Transverse colon (tissue), 4 donors: ENCODE results near the gene SYNE2. TPM values are rescaled to one million over a fixed set of nuclear protein-coding genes. Genes with fewer than 3 reads are reported as not detected.

Experiments used
- DNase-seq: peaks from one replicate; pipeline ENCODE4 v3.0.0-alpha.2; 2019
- H3K27ac ChIP-seq, 4 donors: fragments of 200-600 bp; sonication (generic); 2 replicates each; pipeline ENCODE4 v1.5.1; 2016 to 2018; ENCODE audit warnings: inconsistent platforms in 4 of 4
- H3K27me3 ChIP-seq: fragments of 200-600 bp; sonication (generic); 2 replicates; pipeline ENCODE4 v1.5.1; 2017; ENCODE audit warnings: inconsistent platforms
- H3K36me3 ChIP-seq, 4 donors: fragments of 200-600 bp; sonication (generic); 2 replicates each; pipeline ENCODE4 v1.5.1; 2017 to 2019; ENCODE audit warnings: inconsistent platforms in 4 of 4
- H3K4me1 ChIP-seq, 4 donors: fragments of 200-600 bp; sonication (generic); 2 replicates each; pipeline ENCODE4 v1.5.1; 2017 to 2020; ENCODE audit warnings: inconsistent platforms in 4 of 4
- H3K4me3 ChIP-seq, 4 donors: fragments of 200-600 bp; sonication (generic); 1 replicate in 1 of 4; 2 replicates in 3 of 4; pipeline versions ENCODE4 v1.5.1 to v1.6.1; 2017 to 2019; ENCODE audit warnings: inconsistent platforms in 4 of 4
- H3K9me3 ChIP-seq, 2 donors: fragments of 200-600 bp; sonication (generic); 2 replicates each; pipeline ENCODE4 v1.5.1; 2017 to 2019; ENCODE audit warnings: inconsistent platforms in 2 of 2
- CTCF ChIP-seq, 5 experiments: fragments of 200-600 bp in 3 of 5; fragments of 450-650 bp in 2 of 5; sonication (generic) in 3 of 5; IDR thresholded peaks; 1 replicate in 2 of 5; 2 replicates in 3 of 5; pipeline ENCODE4 v1.5.1; 2016 to 2017; ENCODE audit warnings: antibody characterized with exemption in 5 of 5, inconsistent platforms in 3 of 5, mild to moderate bottlenecking in 2 of 5, moderate library complexity in 1 of 5
- EP300 ChIP-seq: sonication (generic); formaldehyde crosslinking; IDR thresholded peaks from one replicate; pipeline ENCODE4 v1.6.1; 2017; ENCODE audit warnings: antibody characterized with exemption, low read depth
- POLR2A ChIP-seq: fragments of 450-650 bp; IDR thresholded peaks from one replicate; pipeline ENCODE4 v1.6.1; 2016; ENCODE audit warnings: antibody characterized with exemption, mild to moderate bottlenecking, moderate library complexity
- POLR2AphosphoS5 ChIP-seq, 3 donors: sonication (generic); formaldehyde crosslinking; IDR thresholded peaks; one replicate each; pipeline ENCODE4 v1.6.1; 2016; ENCODE audit warnings: antibody characterized with exemption in 3 of 3
- WGBS, 2 donors: methylation state at CpG; one replicate each; pipeline ENCODE4 v1.1.5; 2018; ENCODE audit warnings: low coverage in 1 of 2; 5-methylcytosine and 5-hydroxymethylcytosine counted together
- in situ Hi-C, 4 donors: fragments of 200-750 bp; cut with MboI; loops; one replicate each; pipeline versions ENCODE4 v1.15.0 to v1.15.1; 2017; ENCODE audit warnings: low sequenced_read_pairs in 3 of 4, low pct_ligation_motif_present in 1 of 4, low pct_unique_long_range_greater_than_20kb in 1 of 4
- intact Hi-C: fragments of 100-400 bp; cut with DNase I; formaldehyde crosslinking; loops from one replicate; pipeline ENCODE4 v1.15.1; 2023; ENCODE audit warnings: low total_unique reads
- total RNA-seq, 4 donors: library from RNA; depleted of rRNA; stranded (reverse); fragments of >200 nt; gene quantifications; one replicate each; pipeline ENCODE4 v1.1.0, GENCODE V29; 2016

The SYNE2 gene
- total RNA-seq, 4 donors from 2014 or later = 242 to 491 (median 304) TPM

- intact Hi-C loops = no loop called here
- H3K36me3 ChIP-seq = peaks cover 0 to 6% (median 0%) of the 10 kb centered on the region in 4 donors
- TF ChIP-seq EP300 (no peak), POLR2A (no peak), POLR2AphosphoS5 (IDR thresholded peaks at IDR 0.05) (no peak), CTCF (IDR thresholded peaks at IDR 0.05) (no peak)
- H3K27ac ChIP-seq = no peak overlapping the region
- 76 to 85% methylated on average over 9 of the region's 9 CpGs for WGBS, 2 donors
- in situ Hi-C loops = no loop called here
- peaks cover 0 to 9% (median 3%) of the 10 kb centered on the region in 4 donors for H3K4me1 ChIP-seq
- H3K27me3 ChIP-seq = no peaks in the 10 kb centered on the region
- no peaks in the 10 kb centered on the region for H3K9me3 ChIP-seq
- no peak for DNase-seq
- H3K4me3 ChIP-seq = no peak overlapping the region
Measured at GRCh38 chr14:63938198-63939005, 85.6 kb downstream of the SYNE2 start.

- Histone ChIP-seq H3K27me3 (no peaks in the 10 kb centered on the region), H3K4me1 (peaks cover 0 to 3% (median under 1%) of the 10 kb centered on the region in 4 donors), H3K4me3 (no peak overlapping the region), H3K36me3 (peaks cover 0 to 6% (median 0%) of the 10 kb centered on the region in 4 donors), H3K9me3 (no peaks in the 10 kb centered on the region), H3K27ac (no peak overlapping the region)
- 96% methylated on average over 1 of the region's 1 CpG; no CpG with 5 or more reads in 1 of the 2 donors for WGBS, 2 donors
- no peak for TF ChIP-seq EP300
- TF ChIP-seq POLR2A = no peak
- no peak for TF ChIP-seq POLR2AphosphoS5 (IDR thresholded peaks at IDR 0.05)
- no peak for TF ChIP-seq CTCF (IDR thresholded peaks at IDR 0.05)
- in situ Hi-C loops (no loop called here), intact Hi-C loops (no loop called here)
- DNase-seq = no peak
Measured at GRCh38 chr14:63939006-63939270, 86.1 kb downstream of the SYNE2 start.

DNA sequence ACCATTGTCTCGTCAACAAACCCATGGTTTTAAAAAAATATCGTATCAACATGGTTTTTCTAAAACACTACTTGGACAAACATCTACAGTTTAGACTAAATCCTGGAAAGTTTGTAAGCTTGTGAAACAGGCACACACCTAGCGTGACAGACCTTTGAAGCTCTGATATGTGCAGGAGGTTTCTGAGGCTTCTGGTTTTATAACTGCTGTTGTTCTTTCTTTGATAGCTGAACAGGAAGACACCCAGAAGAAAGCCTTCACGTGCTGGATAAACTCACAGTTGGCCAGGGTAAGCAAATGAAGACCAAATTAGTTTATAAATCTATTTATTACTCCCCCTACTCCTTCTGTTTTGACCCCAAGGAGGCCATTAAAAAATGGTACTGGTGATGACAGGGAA, 87.6 kb downstream of the SYNE2 start:
- TF ChIP-seq POLR2AphosphoS5 (IDR thresholded peaks at IDR 0.05) (no peak), CTCF (IDR thresholded peaks at IDR 0.05) (no peak), POLR2A (no peak), EP300 (no peak)
- in situ Hi-C loops (no loop called here), intact Hi-C loops (no loop called here)
- H3K9me3 ChIP-seq = no peaks in the 10 kb centered on the region
- peaks cover 0 to 6% (median 0%) of the 10 kb centered on the region in 4 donors for H3K36me3 ChIP-seq
- DNase-seq = no peak
- 59 to 64% methylated on average over 4 of the region's 4 CpGs for WGBS, 2 donors
- no peaks in the 10 kb centered on the region for H3K4me1 ChIP-seq
- no peaks in the 10 kb centered on the region for H3K27me3 ChIP-seq
- no peak overlapping the region for H3K27ac ChIP-seq
- no peak overlapping the region for H3K4me3 ChIP-seq

GRCh38 chr14:63941023-63941422, 88.2 kb downstream of the SYNE2 start:
- H3K4me1 ChIP-seq = no peaks in the 10 kb centered on the region
- DNase-seq = no peak
- H3K27me3 ChIP-seq = no peaks in the 10 kb centered on the region
- WGBS, 2 donors = 80 to 85% methylated on average over 1 to 3 of the region's 3 CpGs
- intact Hi-C loops = no loop called here
- no peak overlapping the region for H3K27ac ChIP-seq
- in situ Hi-C loops = no loop called here
- no peaks in the 10 kb centered on the region for H3K9me3 ChIP-seq
- TF ChIP-seq EP300 = no peak
- no peak for TF ChIP-seq CTCF (IDR thresholded peaks at IDR 0.05)
- no peak for TF ChIP-seq POLR2AphosphoS5 (IDR thresholded peaks at IDR 0.05)
- no peak for TF ChIP-seq POLR2A
- peaks cover 0 to 6% (median 0%) of the 10 kb centered on the region in 4 donors for H3K36me3 ChIP-seq
- H3K4me3 ChIP-seq = no peak overlapping the region
